AG20443 (cell line): ENCODE results near the gene RNF144A.

Experiments
- DNase-seq: peaks from one replicate; pipeline ENCODE4 v3.0.0; 2012; ENCODE audit warnings: low spot score, mixed read lengths

RNF144A gene

GRCh38 chr2:7083580-7084509, 166.6 kb downstream of the RNF144A start:
- DNase-seq, result no peak

- no peak for DNase-seq
Observed at GRCh38 chr2:7084601-7085000, 167.4 kb downstream of the RNF144A start.

- DNase-seq, result no peak
Observed at GRCh38 chr2:7089284-7089683, 172.1 kb downstream of the RNF144A start.

GRCh38 chr2:7089898-7090510, 172.8 kb downstream of the RNF144A start:
- no peak for DNase-seq

DNA sequence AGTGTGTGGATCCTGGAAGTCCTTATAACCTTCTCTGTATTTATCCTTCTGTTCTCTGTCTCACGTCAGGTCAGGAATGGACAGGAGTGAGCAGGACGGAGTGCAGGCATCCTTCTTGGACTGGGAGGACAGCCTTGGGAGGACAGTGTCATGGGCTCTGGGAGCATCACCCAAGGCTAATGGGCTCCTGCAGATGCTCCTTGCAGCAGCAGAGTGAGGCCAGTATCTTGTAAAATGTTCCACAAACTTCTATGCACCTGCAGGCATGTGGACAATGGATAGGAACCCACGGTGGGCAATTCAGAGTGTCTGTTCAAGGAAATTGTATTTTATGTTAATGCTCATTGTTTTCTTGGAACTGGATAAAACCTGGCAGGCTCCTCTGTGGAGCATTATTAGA, 176.2 kb downstream of the RNF144A start:
- DNase-seq, result no peak
